A673 (cell line): ENCODE results near the gene SIAH2. TPM values are rescaled to one million over a fixed set of nuclear protein-coding genes. Genes with fewer than 3 reads are reported as not detected.

ENCODE experiments used
- BruUV-seq: library from RNA; stranded (reverse); fragments of 400-500 nt; replicated peaks from 2 replicates; lab custom pipeline; 2021; lab: Mats Ljungman, UMichigan
- CTCF ChIA-PET: fragments of 300-600 bp; sonication (Branson Sonifier 250); formaldehyde crosslinking; loops from one replicate; lab custom pipeline; 2022; ENCODE audit warnings: antibody characterized with exemption; lab: Charles Lee
- POLR2A ChIA-PET: fragments of 300-600 bp; sonication (Branson Sonifier 250); formaldehyde crosslinking; loops from one replicate; lab custom pipeline; 2022; ENCODE audit warnings: antibody characterized with exemption; ENCODE audit not compliant: low non-redundant PET; lab: Charles Lee
- DNase-seq: peaks from one replicate; pipeline ENCODE4 v3.0.0-alpha.2; 2015; ENCODE audit warnings: low spot score
- H3K27ac ChIP-seq: fragments of 200-600 bp; sonication (generic); 2 replicates; pipeline ENCODE4 v1.5.1; 2016; ENCODE audit warnings: mixed run types, low read depth, mild to moderate bottlenecking, mixed read lengths, antibody characterized with exemption, low read length; ENCODE audit not compliant: poor library complexity, severe bottlenecking
- H3K27me3 ChIP-seq: fragments of 200-600 bp; sonication (generic); replicated peaks from 2 replicates; pipeline ENCODE4 v1.6.1; 2017; ENCODE audit warnings: mixed run types, low read depth, mild to moderate bottlenecking, mixed read lengths, antibody characterized with exemption, low read length; ENCODE audit not compliant: insufficient read depth, poor library complexity
- H3K36me3 ChIP-seq: fragments of 200-600 bp; sonication (generic); 2 replicates; pipeline ENCODE4 v1.6.1; 2016; ENCODE audit warnings: mixed run types, mild to moderate bottlenecking, mixed read lengths, antibody characterized with exemption, low read length; ENCODE audit not compliant: insufficient read depth, poor library complexity, severe bottlenecking
- H3K4me1 ChIP-seq: fragments of 200-600 bp; sonication (generic); 2 replicates; pipeline ENCODE4 v1.6.1; 2017; ENCODE audit warnings: mixed run types, mild to moderate bottlenecking, mixed read lengths, antibody characterized with exemption, low read length; ENCODE audit not compliant: insufficient read depth, poor library complexity, severe bottlenecking
- H3K4me3 ChIP-seq: fragments of 200-600 bp; sonication (generic); 2 replicates; pipeline ENCODE4 v1.5.1; 2016; ENCODE audit warnings: low read depth, mixed run types, mild to moderate bottlenecking, mixed read lengths, low read length; ENCODE audit not compliant: poor library complexity, severe bottlenecking
- H3K9me3 ChIP-seq: fragments of 200-600 bp; sonication (generic); 2 replicates; pipeline ENCODE4 v1.6.1; 2016; ENCODE audit warnings: mixed run types, low read depth, mild to moderate bottlenecking, mixed read lengths, antibody characterized with exemption, low read length; ENCODE audit not compliant: poor library complexity, severe bottlenecking
- CTCF ChIP-seq: fragments of 300-800, 200-600 bp; sonication (generic); conservative IDR thresholded peaks from 2 replicates; pipeline ENCODE4 v1.5.1; 2017; ENCODE audit warnings: low read depth, mild to moderate bottlenecking, antibody characterized with exemption, low read length, moderate library complexity, mixed read lengths
- EZH2 ChIP-seq: fragments of 200-600 bp; sonication (generic); IDR thresholded peaks from 2 replicates; pipeline ENCODE4 v1.6.1; 2017; ENCODE audit warnings: borderline replicate concordance, low read depth, mild to moderate bottlenecking, mixed read lengths, antibody characterized with exemption, low read length; ENCODE audit not compliant: poor library complexity, severe bottlenecking
- intact Hi-C: fragments of 100-400 bp; cut with micrococcal nuclease; formaldehyde crosslinking; loops from one replicate; pipeline ENCODE4 v1.10.0; 2022; ENCODE audit not compliant: unreplicated experiment
- total RNA-seq: library from RNA; stranded (reverse); gene quantifications from 2 replicates; pipeline ENCODE4 v1.2.3, GENCODE V29; 2021

The SIAH2 gene
- total RNA-seq, 1 experiment from 2014 or later = 26.8 TPM

GRCh38 chr3:150787741-150788370 is 24.9 kb upstream of the SIAH2 start:
- intact Hi-C loops = loop anchor here (5.0 to 10.0 kb wide), 3 partner anchors 79 to 359 kb away; partner anchors contain the start of gene MED12L
- TF ChIP-seq CTCF = peak; percentile 97
- TF ChIP-seq EZH2 = no peak
- DNase-seq = peak; percentile 84
- no peak overlapping the region for H3K4me3 ChIP-seq
- ChIA-PET POLR2A (no interaction called here), CTCF (interaction anchor here (0.6 to 1.2 kb wide), 7 partner anchors 10 to 695 kb away, joined by 3 to 7 read pairs (median 5); no protein-coding TSS in a partner anchor)
- no peaks in the 10 kb centered on the region for H3K27me3 ChIP-seq
- H3K9me3 ChIP-seq = no peaks in the 10 kb centered on the region
- no peak overlapping the region for H3K27ac ChIP-seq
- no peaks in the 10 kb centered on the region for H3K36me3 ChIP-seq
- no peaks in the 10 kb centered on the region for H3K4me1 ChIP-seq
- BruUV-seq = no TSS peak

GRCh38 chr3:150786791-150787190 is 23.8 kb upstream of the SIAH2 start:
- no TSS peak for BruUV-seq

GRCh38 chr3:150784747-150785125 is 21.8 kb upstream of the SIAH2 start:
- Histone ChIP-seq H3K4me3 (no peak overlapping the region), H3K27me3 (no peaks in the 10 kb centered on the region), H3K27ac (no peak overlapping the region), H3K36me3 (no peaks in the 10 kb centered on the region), H3K9me3 (no peaks in the 10 kb centered on the region), H3K4me1 (no peaks in the 10 kb centered on the region)
- no peak for TF ChIP-seq CTCF
- TF ChIP-seq EZH2 = no peak
- ChIA-PET POLR2A (no interaction called here), CTCF (no interaction called here)
- no peak for DNase-seq
- intact Hi-C loops = loop anchor here (5.0 to 10.0 kb wide), 3 partner anchors 83 to 363 kb away; partner anchors contain the start of gene MED12L
- BruUV-seq = no TSS peak

More at GRCh38 chr3:150786791-150787190, 23.8 kb upstream of the SIAH2 start:
- Histone ChIP-seq H3K36me3 (no peaks in the 10 kb centered on the region), H3K27ac (no peak overlapping the region), H3K9me3 (no peaks in the 10 kb centered on the region), H3K4me3 (no peak overlapping the region), H3K27me3 (no peaks in the 10 kb centered on the region), H3K4me1 (no peaks in the 10 kb centered on the region)
- TF ChIP-seq CTCF = no peak
- TF ChIP-seq EZH2 = no peak
- DNase-seq = no peak
- POLR2A ChIA-PET = no interaction called here
- CTCF ChIA-PET = no interaction called here
- intact Hi-C loops = loop anchor here (5.0 to 10.0 kb wide), 3 partner anchors 81 to 361 kb away; partner anchors contain the start of gene MED12L
